H9 (cell line): ENCODE results near the gene DNAAF5. TPM values are rescaled to one million over a fixed set of nuclear protein-coding genes. Genes with fewer than 3 reads are reported as not detected.

ENCODE experiments used
- DNase-seq: peaks from one replicate; pipeline ENCODE4 v3.0.0-alpha.2; 2017
- H2AFZ ChIP-seq: one replicate; pipeline ENCODE4 v1.6.1; 2013; ENCODE audit warnings: mild to moderate bottlenecking, low read length, control low read depth, moderate library complexity
- H2AK5ac ChIP-seq: 2 replicates; pipeline ENCODE4 v1.6.1; 2013; ENCODE audit warnings: low read length, control low read depth, mixed read lengths; ENCODE audit not compliant: insufficient read length
- H2BK120ac ChIP-seq: one replicate; pipeline ENCODE4 v1.6.1; 2013; ENCODE audit warnings: low read depth, mild to moderate bottlenecking, low read length, control low read depth, inconsistent platforms; ENCODE audit not compliant: poor library complexity, severe bottlenecking
- H2BK12ac ChIP-seq: 2 replicates; pipeline ENCODE4 v1.6.1; 2013; ENCODE audit warnings: low read length, control low read depth, mixed read lengths, low read depth; ENCODE audit not compliant: insufficient read length
- H2BK15ac ChIP-seq: 2 replicates; pipeline ENCODE4 v1.6.1; 2013; ENCODE audit warnings: low read depth, low read length, control low read depth
- H2BK20ac ChIP-seq: one replicate; pipeline ENCODE4 v1.6.1; 2013; ENCODE audit warnings: low read depth, mild to moderate bottlenecking, low read length, control low read depth, inconsistent platforms; ENCODE audit not compliant: poor library complexity, severe bottlenecking
- H2BK5ac ChIP-seq: 2 replicates; pipeline ENCODE4 v1.6.1; 2013; ENCODE audit warnings: low read length, control low read depth, mixed read lengths; ENCODE audit not compliant: insufficient read length
- H3K14ac ChIP-seq: 2 replicates; pipeline ENCODE4 v1.6.1; 2013; ENCODE audit warnings: low read length, control low read depth; ENCODE audit not compliant: insufficient read depth
- H3K18ac ChIP-seq: 2 replicates; pipeline ENCODE4 v1.6.1; 2013; ENCODE audit warnings: low read depth, mild to moderate bottlenecking, mixed read lengths, low read length, control low read depth; ENCODE audit not compliant: insufficient read length
- H3K23ac ChIP-seq: 2 replicates; pipeline ENCODE4 v1.6.1; 2013; ENCODE audit warnings: low read length, control low read depth, mixed read lengths, low read depth; ENCODE audit not compliant: insufficient read length
- H3K23me2 ChIP-seq: 2 replicates; pipeline ENCODE4 v1.6.1; 2013; ENCODE audit warnings: low read depth, mild to moderate bottlenecking, mixed read lengths, low read length, control low read depth; ENCODE audit not compliant: insufficient read length, poor library complexity, severe bottlenecking
- H3K27ac ChIP-seq: 2 replicates; pipeline ENCODE4 v1.5.1; 2013; ENCODE audit warnings: low read length, control low read depth, mixed read lengths, low read depth; ENCODE audit not compliant: insufficient read length
- H3K27me3 ChIP-seq: 2 replicates; pipeline ENCODE4 v1.6.1; 2013; ENCODE audit warnings: low read length, control low read depth, inconsistent platforms; ENCODE audit not compliant: insufficient read depth
- H3K4ac ChIP-seq: 2 replicates; pipeline ENCODE4 v1.6.1; 2013; ENCODE audit warnings: low read depth, mild to moderate bottlenecking, control low read depth, inconsistent platforms, low read length, moderate library complexity
- H3K4me1 ChIP-seq: 2 replicates; pipeline ENCODE4 v1.6.1; 2013; ENCODE audit warnings: low read length, control low read depth, inconsistent platforms; ENCODE audit not compliant: insufficient read depth
- H3K4me2 ChIP-seq: 2 replicates; pipeline ENCODE4 v1.6.1; 2013; ENCODE audit warnings: low read length, control low read depth, mixed read lengths; ENCODE audit not compliant: insufficient read length, insufficient read depth
- H3K56ac ChIP-seq: 2 replicates; pipeline ENCODE4 v1.6.1; 2013; ENCODE audit warnings: low read depth, mild to moderate bottlenecking, mixed read lengths, low read length, control low read depth; ENCODE audit not compliant: insufficient read length
- H3K79me1 ChIP-seq: 2 replicates; pipeline ENCODE4 v1.6.1; 2013; ENCODE audit warnings: low read depth, mild to moderate bottlenecking, moderate library complexity, low read length, control low read depth, inconsistent platforms; ENCODE audit not compliant: insufficient read depth, poor library complexity, severe bottlenecking
- H3K79me2 ChIP-seq: 2 replicates; pipeline ENCODE4 v1.6.1; 2013; ENCODE audit warnings: low read length, control low read depth, inconsistent platforms; ENCODE audit not compliant: insufficient read depth
- H3K9ac ChIP-seq: 2 replicates; pipeline ENCODE4 v1.6.1; 2013; ENCODE audit warnings: low read length, control low read depth, mixed read lengths; ENCODE audit not compliant: insufficient read length; ENCODE audit errors: extremely low read depth
- H3K9me3 ChIP-seq: one replicate; pipeline ENCODE4 v1.6.1; 2013; ENCODE audit warnings: low read depth, low read length, inconsistent platforms; ENCODE audit not compliant: control insufficient read depth
- H3T11ph ChIP-seq: one replicate; pipeline ENCODE4 v1.6.1; 2013; ENCODE audit warnings: mild to moderate bottlenecking, low read length, control low read depth, inconsistent platforms
- H4K20me1 ChIP-seq: one replicate; pipeline ENCODE4 v1.6.1; 2013; ENCODE audit not compliant: control insufficient read depth, insufficient read length, insufficient read depth
- H4K5ac ChIP-seq: 2 replicates; pipeline ENCODE4 v1.6.1; 2013; ENCODE audit warnings: low read depth, mild to moderate bottlenecking, mixed read lengths, low read length, control low read depth; ENCODE audit not compliant: insufficient read length
- H4K8ac ChIP-seq: replicated peaks from 2 replicates; pipeline ENCODE4 v1.6.1; 2013; ENCODE audit warnings: low read length, control low read depth, mixed read lengths, low read depth; ENCODE audit not compliant: insufficient read length
- H4K91ac ChIP-seq: 2 replicates; pipeline ENCODE4 v1.6.1; 2013; ENCODE audit warnings: low read depth, mild to moderate bottlenecking, moderate library complexity, mixed read lengths, low read length, control low read depth; ENCODE audit not compliant: insufficient read length
- H3K27ac Mint-ChIP-seq, 3 experiments: 2 replicates in 2 of 3; 3 replicates in 1 of 3; pipeline ENCODE4 v1.8.0; 2020 to 2021; ENCODE audit warnings: mixed read lengths in 3 of 3, mild to moderate bottlenecking in 1 of 3, moderate library complexity in 1 of 3
- H3K27me3 Mint-ChIP-seq: 2 replicates; pipeline ENCODE4 v1.8.0; 2021; ENCODE audit warnings: low read depth, mild to moderate bottlenecking, moderate library complexity, mixed read lengths
- H3K36me3 Mint-ChIP-seq, 3 experiments: 2 replicates in 2 of 3; 3 replicates in 1 of 3; pipeline ENCODE4 v1.8.0; 2020 to 2021; ENCODE audit warnings: low read depth in 3 of 3, mixed read lengths in 3 of 3; ENCODE audit not compliant: insufficient read depth in 1 of 3
- H3K4me1 Mint-ChIP-seq, 2 experiments: 2 replicates each; pipeline ENCODE4 v1.8.0; 2020; ENCODE audit warnings: mixed read lengths in 2 of 2
- H3K4me3 Mint-ChIP-seq, 2 experiments: 2 replicates in 1 of 2; 3 replicates in 1 of 2; pipeline ENCODE4 v1.8.0; 2020 to 2021; ENCODE audit warnings: mild to moderate bottlenecking in 2 of 2, mixed read lengths in 2 of 2, moderate library complexity in 1 of 2
- H3K9me3 Mint-ChIP-seq, 2 experiments: 2 replicates in 1 of 2; 3 replicates in 1 of 2; pipeline ENCODE4 v1.8.0; 2020; ENCODE audit warnings: mild to moderate bottlenecking in 2 of 2, mixed read lengths in 2 of 2, moderate library complexity in 1 of 2
- CTCF ChIP-seq: fragments of 200-600 bp; sonication (generic); conservative IDR thresholded peaks from 3 replicates; pipeline ENCODE4 v1.8.0; 2021; ENCODE audit warnings: antibody characterized with exemption, mild to moderate bottlenecking
- WGBS: extraction: QIAGEN DNeasy Blood & Tissue Kit; methylation state at CpG from one replicate; pipeline ENCODE4 v1.1.7; 2013; ENCODE audit warnings: missing lambda C conversion rate, low lambda C conversion rate, mixed read lengths; ENCODE audit not compliant: insufficient read length; ENCODE audit errors: extremely low coverage; 5-methylcytosine and 5-hydroxymethylcytosine counted together
- total RNA-seq: library from RNA; stranded (reverse); gene quantifications from 2 replicates; pipeline ENCODE4 v1.2.1, GENCODE V29; 2021

DNAAF5 gene
- total RNA-seq, 1 experiment from 2014 or later = 43.5 TPM

- H4K20me1 ChIP-seq = peaks cover 2% of the 10 kb centered on the region
- no CpG with 5 or more reads among the region's 12 CpGs for WGBS
Measured at GRCh38 chr7:747186-747585, 20.7 kb downstream of the DNAAF5 start.

More at GRCh38 chr7:747186-747585, 20.7 kb downstream of the DNAAF5 start:
- Mint-ChIP-seq H3K9me3 (no peaks in the 10 kb centered on the region; a peak in 1 of 5 replicates), H3K4me3 (no peak overlapping the region), H3K27ac (peak overlapping the region in 2 of 3 experiments; percentile 61 to 74; a peak in 2 of 7 replicates), H3K27me3 (no peaks in the 10 kb centered on the region), H3K36me3 (peaks cover 20 to 51% (median 38%) of the 10 kb centered on the region in 3 experiments), H3K4me1 (no peaks in the 10 kb centered on the region)
- H4K91ac ChIP-seq = no peak overlapping the region
- no peak overlapping the region for H3K14ac ChIP-seq
- no peak overlapping the region for H3T11ph ChIP-seq
- no peak overlapping the region for H2BK15ac ChIP-seq
- H3K9ac ChIP-seq = no peak overlapping the region
- H3K27ac ChIP-seq = no peak overlapping the region
- H3K4ac ChIP-seq = no peak overlapping the region
- H2AK5ac ChIP-seq = no peak overlapping the region
- H2BK12ac ChIP-seq = no peak overlapping the region
- H3K27me3 ChIP-seq = no peaks in the 10 kb centered on the region
- no peak overlapping the region for H4K5ac ChIP-seq
- H3K56ac ChIP-seq = no peak overlapping the region
- H3K23ac ChIP-seq = no peak overlapping the region
- H4K8ac ChIP-seq = no peak overlapping the region
- TF ChIP-seq CTCF = no peak
- H3K79me1 ChIP-seq = no peaks in the 10 kb centered on the region
- H2BK120ac ChIP-seq = no peak overlapping the region
- no peak overlapping the region for H2BK20ac ChIP-seq
- no peak overlapping the region for H3K18ac ChIP-seq
- no peaks in the 10 kb centered on the region for H3K4me1 ChIP-seq
- no peak for DNase-seq
- no peak overlapping the region for H2AFZ ChIP-seq
- H3K4me2 ChIP-seq = no peak overlapping the region
- no peaks in the 10 kb centered on the region for H3K23me2 ChIP-seq
- H2BK5ac ChIP-seq = no peak overlapping the region
- H3K79me2 ChIP-seq = 0 out of 2 replicates have a peak, but pooled peaks cover 3% of the 10 kb centered on the region
- H3K9me3 ChIP-seq = no peaks in the 10 kb centered on the region
